RPMI7951 (cell line): ENCODE measurements around the gene BMERB1. TPM values are rescaled to one million over a fixed set of nuclear protein-coding genes. Genes with fewer than 3 reads are reported as not detected.
A peak's percentile ranks its signal among the peaks of the same experiment; 100 is the strongest.
"Not testable (repeated sequence)": the region's sequence is repeated elsewhere in the genome, so short reads cannot be mapped to it uniquely, and the experiment has no call there.

Experiments used
- DNase-seq: peaks from one replicate; pipeline ENCODE4 v3.0.0-alpha.2; 2012; ENCODE audit warnings: low read depth
- total RNA-seq: library from RNA; depleted of rRNA; stranded (reverse); fragments of >200 nt; shearing (Covaris generic); gene quantifications from 2 replicates; pipeline ENCODE4 v1.2.3, GENCODE V29; 2014

Gene BMERB1
- total RNA-seq, 1 experiment from 2014 or later, result 21.1 TPM

GRCh38 chr16:15557258-15557657 is 122.9 kb downstream of the BMERB1 start:
- DNase-seq, result no peak

- no peak for DNase-seq
Observed at GRCh38 chr16:15559176-15559575, 124.8 kb downstream of the BMERB1 start.

- DNase-seq, result no peak
Observed at GRCh38 chr16:15564604-15565339, 130.4 kb downstream of the BMERB1 start.

- DNase-seq, result no peak
Observed at GRCh38 chr16:15566095-15566494, 131.7 kb downstream of the BMERB1 start.

GRCh38 chr16:15567823-15568222 is 133.4 kb downstream of the BMERB1 start:
- DNase-seq, result no peak

GRCh38 chr16:15570666-15571065 is 136.3 kb downstream of the BMERB1 start:
- not testable (repeated sequence) for DNase-seq

- DNase-seq, result no peak
Observed at GRCh38 chr16:15571557-15571956, 137.2 kb downstream of the BMERB1 start.

GRCh38 chr16:15572329-15573001 is 138.1 kb downstream of the BMERB1 start:
- peak; percentile 20 for DNase-seq

GRCh38 chr16:15573274-15573895 is 139.0 kb downstream of the BMERB1 start:
- peak; percentile 35 for DNase-seq

- DNase-seq, result not testable (repeated sequence)
Observed at GRCh38 chr16:15573896-15574613, 139.7 kb downstream of the BMERB1 start.

- DNase-seq, result no peak
Observed at GRCh38 chr16:15574614-15574948, 140.2 kb downstream of the BMERB1 start.

- peak; percentile 29 for DNase-seq
Observed at GRCh38 chr16:15575293-15576049, 141.1 kb downstream of the BMERB1 start.

- peak; percentile 97 for DNase-seq
Observed at GRCh38 chr16:15576960-15577958, 142.9 kb downstream of the BMERB1 start.

- DNase-seq, result no peak
Observed at GRCh38 chr16:15578824-15579223, 144.4 kb downstream of the BMERB1 start.

- no peak for DNase-seq
Observed at GRCh38 chr16:15581127-15581815, 146.9 kb downstream of the BMERB1 start.

GRCh38 chr16:15583526-15583925 is 149.1 kb downstream of the BMERB1 start:
- DNase-seq, result no peak

GRCh38 chr16:15585956-15586355 is 151.6 kb downstream of the BMERB1 start:
- no peak for DNase-seq

- DNase-seq, result no peak
Observed at GRCh38 chr16:15586716-15587115, 152.3 kb downstream of the BMERB1 start.

- DNase-seq, result no peak
Observed at GRCh38 chr16:15587152-15587825, 152.9 kb downstream of the BMERB1 start.
